Colonic mucosa (tissue), 4 donors: ENCODE results near the gene ZNF136. TPM values are rescaled to one million over a fixed set of nuclear protein-coding genes. Genes with fewer than 3 reads are reported as not detected.
A peak's percentile ranks its signal among the peaks of the same experiment; 100 is the strongest.

Experiments used
- DNase-seq: peaks from one replicate; pipeline ENCODE4 v3.0.0-alpha.2; 2020
- H3K27ac ChIP-seq: fragments of 200-600 bp; one replicate; pipeline ENCODE4 v1.8.0; 2021
- H3K27me3 ChIP-seq: fragments of 200-600 bp; one replicate; pipeline ENCODE4 v1.8.0; 2021
- H3K36me3 ChIP-seq: fragments of 200-600 bp; one replicate; pipeline ENCODE4 v1.8.0; 2021
- H3K4me1 ChIP-seq: fragments of 200-600 bp; one replicate; pipeline ENCODE4 v1.8.0; 2021; ENCODE audit warnings: mild to moderate bottlenecking
- H3K4me3 ChIP-seq: fragments of 200-600 bp; one replicate; pipeline ENCODE4 v1.8.0; 2021
- H3K9ac ChIP-seq, 2 donors: one replicate each; pipeline ENCODE4 v1.7.0; 2013; ENCODE audit warnings: control low read depth in 2 of 2, low read depth in 2 of 2, low read length in 2 of 2
- H3K9me3 ChIP-seq: fragments of 200-600 bp; one replicate; pipeline ENCODE4 v1.8.0; 2021
- CTCF ChIP-seq: fragments of 200-600 bp; IDR thresholded peaks from one replicate; pipeline ENCODE4 v1.8.0; 2022; ENCODE audit warnings: antibody characterized with exemption, mild to moderate bottlenecking
- intact Hi-C: fragments of 100-400 bp; cut with DNase I; formaldehyde crosslinking; loops from one replicate; pipeline ENCODE4 v1.14.1; 2022
- total RNA-seq, 2 donors: library from RNA; stranded (reverse); fragmentation: NEBNext Ultra II Directional in 1 of 2; extraction: Animal tissue kit (Norgen Biotek cat#: 25700) in 1 of 2; gene quantifications; one replicate each; pipeline ENCODE4 v1.2.1, GENCODE V29; 2021
- donor health status: healthy.
- donor health status: DM: no; HTN: no; CAD: no.
- donor health status: DM: no; HTN: no; CAD: no.

The ZNF136 gene
- total RNA-seq, 2 donors from 2014 or later, result 4.6 to 7.1 TPM

DNA sequence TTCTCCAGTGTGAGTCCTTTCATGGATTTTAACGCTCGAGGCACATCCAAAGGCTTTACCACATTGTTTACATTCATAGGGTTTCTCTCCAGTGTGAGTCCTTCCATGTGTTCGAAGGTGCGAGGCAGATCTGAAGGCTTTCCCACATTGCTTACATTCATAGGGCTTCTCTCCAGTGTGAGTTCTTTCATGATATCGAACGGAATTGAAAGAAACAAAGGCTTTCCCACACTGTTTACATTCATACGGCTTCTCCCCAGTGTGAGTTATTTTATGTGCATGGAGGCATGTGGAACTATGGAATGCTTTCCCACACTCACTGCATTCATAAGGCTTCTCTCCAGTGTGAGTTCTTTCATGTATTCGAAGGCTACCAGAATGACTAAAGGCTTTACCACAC lies 17.5 kb upstream of the ZNF136 start:
- intact Hi-C loops, result no loop called here
- no peak overlapping the region for H3K9ac ChIP-seq
- no peak for DNase-seq
- H3K27me3 ChIP-seq, result no peaks in the 10 kb centered on the region
- H3K9me3 ChIP-seq, result no peaks in the 10 kb centered on the region
- no peak for TF ChIP-seq CTCF
- no peaks in the 10 kb centered on the region for H3K36me3 ChIP-seq
- H3K27ac ChIP-seq, result no peak overlapping the region
- H3K4me3 ChIP-seq, result no peak overlapping the region
- peaks cover 10% of the 10 kb centered on the region for H3K4me1 ChIP-seq

DNA sequence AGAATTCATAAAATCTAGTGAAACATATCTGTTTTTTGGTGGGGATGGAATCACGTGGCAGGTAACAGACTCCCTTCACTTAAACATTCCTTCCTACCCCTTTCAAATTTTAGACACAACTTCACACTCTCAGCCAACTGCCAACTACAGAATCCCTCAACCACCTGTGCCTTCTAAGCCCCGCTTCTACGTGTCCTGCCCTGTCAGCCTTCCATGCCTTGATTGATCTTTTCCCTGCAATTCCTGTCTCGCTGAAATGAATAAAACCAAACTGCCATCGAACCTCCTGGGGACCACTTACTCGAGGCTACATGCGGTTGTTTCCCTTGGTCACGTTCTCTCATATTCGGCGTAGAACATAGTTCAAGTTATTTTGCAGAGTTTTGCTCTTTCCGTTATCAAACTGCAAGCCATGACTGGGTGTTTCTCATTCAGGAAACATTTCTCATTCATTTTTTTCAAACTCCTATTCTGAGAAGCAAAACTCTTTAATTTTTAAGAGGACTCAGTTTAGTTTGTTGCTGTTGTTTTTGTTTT lies 7.5 kb upstream of the ZNF136 start:
- H3K4me1 ChIP-seq, result no peaks in the 10 kb centered on the region
- no peak for TF ChIP-seq CTCF
- H3K9me3 ChIP-seq, result no peaks in the 10 kb centered on the region
- H3K27me3 ChIP-seq, result no peaks in the 10 kb centered on the region
- peak overlapping the region; percentile 92 for H3K4me3 ChIP-seq
- no peak overlapping the region for H3K27ac ChIP-seq
- H3K9ac ChIP-seq, result no peak overlapping the region
- H3K36me3 ChIP-seq, result no peaks in the 10 kb centered on the region
- intact Hi-C loops, result no loop called here
- DNase-seq, result no peak

DNA sequence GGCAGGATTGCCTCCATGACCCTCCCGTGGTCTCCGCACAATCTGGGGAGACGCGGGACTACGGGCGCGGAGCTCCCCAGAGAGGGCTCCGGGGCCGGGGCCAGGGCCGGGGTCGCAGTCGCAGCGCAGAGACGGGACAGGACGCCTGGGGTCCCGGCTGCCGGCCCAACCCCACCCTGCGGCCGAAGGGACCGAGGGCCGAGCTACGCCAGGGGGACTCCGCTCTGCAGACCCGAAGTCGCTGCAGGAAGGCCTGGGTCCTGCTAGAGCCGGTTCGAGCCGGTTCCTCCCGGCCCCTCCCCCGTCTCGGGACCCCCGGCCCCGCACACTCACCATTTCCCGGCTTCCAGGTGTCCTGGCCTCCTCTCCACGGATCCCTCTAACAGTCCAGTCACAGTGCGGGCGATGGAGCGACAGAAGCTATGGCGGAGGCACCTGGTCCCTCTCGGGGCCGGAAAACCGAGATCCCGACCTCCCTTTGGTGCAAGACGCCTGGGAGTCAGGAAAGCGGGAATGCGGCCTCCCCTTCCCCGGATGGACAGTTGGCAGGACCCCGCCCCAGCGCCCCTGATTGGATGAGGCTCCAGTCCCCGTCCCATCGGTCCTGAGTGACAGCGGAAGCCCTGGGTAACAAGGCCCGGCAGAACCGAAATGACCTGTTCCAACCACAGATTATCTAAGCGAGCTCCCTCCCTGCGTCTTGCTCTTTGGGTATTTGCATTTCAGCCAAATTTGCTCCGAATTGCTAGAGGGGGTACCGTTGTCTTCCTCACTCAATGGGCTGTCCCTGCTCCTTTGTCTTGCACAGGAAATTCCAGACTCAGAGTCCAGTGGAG lies 6.5 kb upstream of the ZNF136 start, which contains the start of gene ZNF625:
Gene ZNF625, minus strand, starts transcription at position 512 of the 836 bp plus-strand sequence. Its CDS starts 176 bp downstream, at position 336.
- Histone ChIP-seq H3K9ac (peak within 1 kb of the TSS; percentile 64 to 79), H3K9me3 (no peaks in the 10 kb centered on the region), H3K27me3 (no peaks in the 10 kb centered on the region), H3K4me1 (no peaks in the 10 kb centered on the region), H3K4me3 (peak within 1 kb of the TSS; percentile 92), H3K36me3 (no peaks in the 10 kb centered on the region), H3K27ac (peak within 1 kb of the TSS; percentile 38)
- peak; percentile 92 for DNase-seq
- intact Hi-C loops, result no loop called here
- no peak for TF ChIP-seq CTCF

DNA sequence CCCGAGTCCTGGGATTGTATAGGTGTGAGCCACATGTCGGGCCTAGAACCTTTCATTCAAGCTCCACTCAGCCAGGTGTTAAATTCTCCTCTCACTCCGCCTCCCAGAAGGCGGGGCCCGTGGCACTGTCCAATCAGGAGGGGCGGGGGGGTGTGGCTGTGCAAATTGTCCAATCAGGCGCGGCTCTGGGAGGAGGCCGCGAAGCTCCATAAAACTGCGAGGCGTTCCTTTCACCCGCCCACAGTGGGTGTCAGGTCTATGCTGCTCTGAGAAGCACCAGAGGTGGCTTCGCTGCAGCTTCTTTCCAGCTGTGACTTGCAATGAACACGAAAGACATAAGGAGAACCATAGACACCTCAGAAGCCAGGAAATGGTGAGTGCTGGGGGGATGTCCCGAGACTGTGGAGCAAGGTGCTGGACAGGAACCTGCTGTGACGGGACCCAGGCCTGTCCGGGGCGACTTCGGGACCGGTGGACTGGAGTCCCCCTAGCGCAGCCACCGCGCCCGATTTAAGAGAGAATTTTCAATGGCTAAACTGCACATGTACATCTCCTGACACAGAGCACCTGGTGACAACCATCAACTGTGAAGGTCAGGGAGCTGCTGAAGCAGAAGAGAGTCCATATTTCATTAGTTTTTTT lies 3.0 kb upstream of the ZNF136 start:
- DNase-seq, result no peak

More for the DNA sequence above, 3.0 kb upstream of the ZNF136 start:
- no peak for TF ChIP-seq CTCF
- H3K9ac ChIP-seq, result no peak overlapping the region
- H3K4me1 ChIP-seq, result no peaks in the 10 kb centered on the region
- H3K36me3 ChIP-seq, result no peaks in the 10 kb centered on the region
- no peak overlapping the region for H3K27ac ChIP-seq
- H3K9me3 ChIP-seq, result no peaks in the 10 kb centered on the region
- no peaks in the 10 kb centered on the region for H3K27me3 ChIP-seq
- no peak overlapping the region for H3K4me3 ChIP-seq
- intact Hi-C loops, result no loop called here
